ENCODE measurements around the gene PNCK.

Gene PNCK

DNA sequence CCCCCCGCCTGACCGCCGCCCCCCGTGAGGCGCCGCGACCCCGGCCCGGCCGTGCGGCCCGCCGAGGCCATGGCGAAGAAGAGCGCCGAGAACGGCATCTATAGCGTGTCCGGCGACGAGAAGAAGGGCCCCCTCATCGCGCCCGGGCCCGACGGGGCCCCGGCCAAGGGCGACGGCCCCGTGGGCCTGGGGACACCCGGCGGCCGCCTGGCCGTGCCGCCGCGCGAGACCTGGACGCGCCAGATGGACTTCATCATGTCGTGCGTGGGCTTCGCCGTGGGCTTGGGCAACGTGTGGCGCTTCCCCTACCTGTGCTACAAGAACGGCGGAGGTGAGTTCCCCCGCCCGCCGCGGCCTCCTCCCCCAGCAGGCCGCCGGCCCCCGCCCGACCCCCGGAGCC, 14.9 kb upstream of the PNCK start:
- in situ Hi-C loops (cut with MboI; ENCODE audit: low pct_unique_long_range_greater_than_20kb, low sequenced_read_pairs, unreplicated experiment) = no loop called here
- DNase-seq (ENCODE audit: low spot score) = no peak
- TF ChIP-seq, protein P1, sequence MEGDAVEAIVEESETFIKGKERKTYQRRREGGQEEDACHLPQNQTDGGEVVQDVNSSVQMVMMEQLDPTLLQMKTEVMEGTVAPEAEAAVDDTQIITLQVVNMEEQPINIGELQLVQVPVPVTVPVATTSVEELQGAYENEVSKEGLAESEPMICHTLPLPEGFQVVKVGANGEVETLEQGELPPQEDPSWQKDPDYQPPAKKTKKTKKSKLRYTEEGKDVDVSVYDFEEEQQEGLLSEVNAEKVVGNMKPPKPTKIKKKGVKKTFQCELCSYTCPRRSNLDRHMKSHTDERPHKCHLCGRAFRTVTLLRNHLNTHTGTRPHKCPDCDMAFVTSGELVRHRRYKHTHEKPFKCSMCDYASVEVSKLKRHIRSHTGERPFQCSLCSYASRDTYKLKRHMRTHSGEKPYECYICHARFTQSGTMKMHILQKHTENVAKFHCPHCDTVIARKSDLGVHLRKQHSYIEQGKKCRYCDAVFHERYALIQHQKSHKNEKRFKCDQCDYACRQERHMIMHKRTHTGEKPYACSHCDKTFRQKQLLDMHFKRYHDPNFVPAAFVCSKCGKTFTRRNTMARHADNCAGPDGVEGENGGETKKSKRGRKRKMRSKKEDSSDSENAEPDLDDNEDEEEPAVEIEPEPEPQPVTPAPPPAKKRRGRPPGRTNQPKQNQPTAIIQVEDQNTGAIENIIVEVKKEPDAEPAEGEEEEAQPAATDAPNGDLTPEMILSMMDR (IDR thresholded peaks at IDR 0.05; ENCODE audit: extremely low read depth, insufficient read depth, missing control alignments) = no peak

DNA sequence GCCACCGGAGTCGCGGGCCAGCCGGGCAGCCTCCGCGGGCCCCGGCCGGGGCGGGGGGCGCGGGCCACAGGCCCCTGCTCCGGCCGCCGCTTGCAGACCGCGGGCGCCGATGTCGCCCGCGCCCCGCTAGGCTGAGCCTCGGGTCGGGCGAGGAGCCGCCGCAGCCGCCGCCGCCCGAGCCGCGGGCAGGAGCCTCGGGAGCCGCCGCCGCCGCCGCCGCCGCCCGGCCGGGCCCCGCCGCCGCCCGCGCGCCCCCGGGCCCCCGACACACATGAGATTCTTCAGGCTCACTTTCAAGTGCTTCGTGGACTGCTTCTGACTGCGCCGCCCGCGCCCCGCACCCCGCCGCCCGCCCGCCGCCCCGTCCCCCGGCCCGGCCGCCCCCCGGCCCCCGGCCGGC, 14.5 kb upstream of the PNCK start:
- TF ChIP-seq, protein P1 (IDR thresholded peaks at IDR 0.05; ENCODE audit: extremely low read depth, insufficient read depth, missing control alignments) = no peak
- DNase-seq (ENCODE audit: low spot score) = no peak
- in situ Hi-C loops (cut with MboI; ENCODE audit: low pct_unique_long_range_greater_than_20kb, low sequenced_read_pairs, unreplicated experiment) = no loop called here

DNA sequence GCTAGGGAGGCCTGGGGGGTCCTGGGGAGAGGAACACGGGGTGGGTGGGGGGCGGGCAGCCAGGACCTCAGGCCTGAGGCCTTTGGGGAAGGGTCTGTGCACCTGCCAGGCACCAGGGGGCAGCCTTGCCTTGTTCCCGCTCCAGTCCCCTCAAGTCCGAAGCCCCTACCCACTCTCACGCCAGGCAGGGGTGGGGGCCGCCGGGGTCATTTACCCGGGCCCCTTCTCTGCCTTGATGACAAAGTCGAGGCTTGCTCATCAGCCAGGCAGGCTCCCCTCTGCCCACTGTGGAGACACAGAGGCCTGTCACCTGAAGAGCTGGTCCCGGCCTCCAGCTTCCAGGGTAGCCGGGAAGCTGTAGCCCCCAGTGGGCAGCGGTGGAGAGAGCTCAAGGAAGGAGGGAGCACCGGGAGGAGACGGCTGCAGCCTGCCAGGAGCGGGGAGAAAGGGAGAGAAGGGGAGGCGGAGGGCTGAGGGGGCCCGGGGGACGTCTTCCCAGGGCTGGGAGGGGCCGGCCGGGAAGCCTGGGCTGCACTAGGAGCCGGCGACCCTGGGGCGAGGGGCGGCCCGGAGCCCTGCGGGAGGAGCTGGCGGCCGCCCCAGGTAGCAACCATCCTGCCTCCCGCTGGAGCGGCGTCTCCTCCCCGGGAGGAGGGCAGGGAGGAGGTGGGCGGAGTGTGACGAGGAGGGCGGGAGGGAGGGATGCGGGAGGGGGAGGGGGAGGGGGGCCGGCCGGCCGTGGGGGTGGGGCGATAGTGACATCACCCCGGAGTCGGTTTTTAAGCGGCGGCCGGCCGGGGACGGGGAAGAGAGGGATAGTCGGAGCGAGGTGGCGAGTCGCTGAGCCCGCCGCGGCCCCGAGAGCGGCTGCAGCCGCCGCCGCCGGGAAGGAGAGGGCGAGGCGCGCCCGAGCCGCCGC, 13.8 kb upstream of the PNCK start, which contains the start of gene SLC6A8:
SLC6A8 (plus strand) TSS at position 806 of the 919 bp plus-strand sequence. CDS start 649 bp downstream, outside the sequence.
- DNase-seq (ENCODE audit: low spot score) = peak; percentile 63
- TF ChIP-seq, protein P1 (IDR thresholded peaks at IDR 0.05; ENCODE audit: extremely low read depth, insufficient read depth, missing control alignments) = peak; percentile 50
- in situ Hi-C loops (cut with MboI; ENCODE audit: low pct_unique_long_range_greater_than_20kb, low sequenced_read_pairs, unreplicated experiment) = no loop called here

DNA sequence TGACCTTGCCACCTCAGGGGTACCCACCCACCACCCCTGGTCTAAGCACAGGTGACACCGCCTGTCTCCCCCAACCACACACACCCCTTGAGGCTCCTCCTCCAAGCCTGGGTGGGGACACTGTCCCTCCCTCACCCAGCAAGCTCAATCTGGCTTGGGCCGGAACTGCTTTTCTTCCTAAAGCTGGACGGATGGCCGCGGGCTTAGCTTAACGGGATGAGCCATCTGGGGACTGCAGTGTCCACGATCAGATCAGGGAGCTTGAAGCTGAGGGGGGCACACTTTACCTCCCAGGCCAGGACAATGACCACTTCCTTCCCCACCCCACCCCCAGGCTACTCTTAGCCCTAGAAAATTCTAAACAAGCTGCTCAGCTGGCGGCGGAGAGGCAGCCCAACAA, 13.1 kb upstream of the PNCK start:
- no peak for DNase-seq (ENCODE audit: low spot score)
- TF ChIP-seq, protein P1 (IDR thresholded peaks at IDR 0.05; ENCODE audit: extremely low read depth, insufficient read depth, missing control alignments) = no peak
- in situ Hi-C loops (cut with MboI; ENCODE audit: low pct_unique_long_range_greater_than_20kb, low sequenced_read_pairs, unreplicated experiment) = no loop called here

DNA sequence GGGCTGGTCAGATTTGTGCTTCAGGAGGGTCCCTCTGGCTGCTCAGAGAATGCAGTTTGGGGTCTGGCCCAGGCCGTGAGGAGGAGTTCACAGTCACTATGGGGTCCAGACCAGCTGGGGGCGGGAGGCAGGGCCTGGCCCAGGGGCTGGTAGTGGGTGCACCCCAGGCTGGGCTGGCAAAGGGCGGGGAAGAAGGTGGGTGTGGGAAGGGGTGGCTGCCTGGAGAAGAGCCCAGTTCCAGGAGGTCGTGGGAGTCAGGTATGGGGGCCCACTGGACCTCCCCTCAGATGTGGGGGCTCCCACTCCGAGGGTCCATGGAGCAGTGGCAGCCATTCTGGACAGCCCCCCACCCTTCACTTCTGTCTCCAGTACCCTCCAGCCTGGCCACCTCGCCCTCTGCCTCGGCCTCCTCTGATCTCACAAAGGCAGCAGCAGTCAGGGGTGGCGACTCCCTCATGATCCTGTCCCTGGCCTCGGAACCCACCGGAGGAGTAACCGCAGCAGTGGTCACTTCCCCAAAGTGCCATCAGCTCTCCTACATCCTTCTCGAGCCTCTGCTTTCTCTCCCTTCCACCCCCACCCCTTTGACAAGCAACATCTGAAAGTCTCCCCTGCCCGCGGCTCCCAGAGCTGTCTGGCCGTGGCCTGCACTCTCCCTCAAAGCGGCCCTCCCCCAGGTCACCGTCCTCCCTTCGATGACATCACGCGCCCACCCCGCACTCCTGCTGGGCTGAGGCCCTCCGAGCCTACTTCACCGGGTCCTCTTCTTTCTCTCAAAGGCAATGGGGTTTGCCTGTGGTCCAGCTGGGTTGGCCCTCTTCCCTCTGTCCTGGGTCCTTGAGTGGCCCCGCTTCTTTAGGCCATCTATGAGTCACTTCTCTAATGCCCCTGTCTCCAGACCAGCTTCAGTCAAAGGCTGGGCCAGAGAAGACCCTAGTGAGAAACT, 12.4 kb upstream of the PNCK start:
- in situ Hi-C loops (cut with MboI; ENCODE audit: low pct_unique_long_range_greater_than_20kb, low sequenced_read_pairs, unreplicated experiment) = no loop called here
- TF ChIP-seq, protein P1 (IDR thresholded peaks at IDR 0.05; ENCODE audit: extremely low read depth, insufficient read depth, missing control alignments) = no peak
- no peak for DNase-seq (ENCODE audit: low spot score)

DNA sequence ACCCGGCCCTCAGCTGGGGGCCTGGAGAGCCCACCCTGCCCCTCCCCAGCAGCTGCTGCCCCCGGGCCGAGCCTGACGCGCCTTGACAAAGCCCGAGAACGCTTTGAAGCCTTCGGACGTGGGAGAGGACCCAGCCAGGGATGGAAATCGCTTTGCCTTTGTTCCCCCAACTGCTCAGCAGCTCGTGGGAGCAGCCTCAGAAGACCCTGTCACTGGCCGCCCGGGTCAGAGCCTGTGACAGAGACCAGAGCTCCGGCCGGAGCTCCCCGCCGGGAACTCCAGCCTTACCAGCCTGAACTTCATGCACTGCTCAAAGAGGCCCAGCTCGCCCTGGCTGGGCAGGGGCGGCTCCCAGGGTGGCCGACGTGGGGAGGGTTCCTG, 11.5 kb upstream of the PNCK start:
- in situ Hi-C loops (cut with MboI; ENCODE audit: low pct_unique_long_range_greater_than_20kb, low sequenced_read_pairs, unreplicated experiment) = no loop called here
- DNase-seq (ENCODE audit: low spot score) = no peak
- TF ChIP-seq, protein P1 (IDR thresholded peaks at IDR 0.05; ENCODE audit: extremely low read depth, insufficient read depth, missing control alignments) = no peak

Data from GM13977 (cell line).